PFSK-1 (cell line): ENCODE data around the gene TRIM5.

ENCODE experiments used
- POLR2AphosphoS5 ChIP-seq: IDR thresholded peaks from 2 replicates; pipeline ENCODE4 v1.6.1; 2012; ENCODE audit warnings: low read depth, mild to moderate bottlenecking, control low read depth, low read length, moderate library complexity
- SIN3A ChIP-seq: IDR thresholded peaks from 2 replicates; pipeline ENCODE4 v1.6.1; 2012; ENCODE audit warnings: mild to moderate bottlenecking, low read length, moderate library complexity, borderline replicate concordance; ENCODE audit not compliant: insufficient read depth
- TAF1 ChIP-seq: IDR thresholded peaks from 2 replicates; pipeline ENCODE4 v1.6.1; 2012; ENCODE audit warnings: low read length, control low read depth, borderline replicate concordance; ENCODE audit not compliant: insufficient read depth
- TF ChIP-seq, protein P1 (sequence below), 2 experiments: IDR thresholded peaks; 2 replicates each; pipeline versions ENCODE4 v1.6.1 to v1.8.0; 2011 to 2012; ENCODE audit warnings: low read depth in 2 of 2, low read length in 2 of 2, control low read depth in 1 of 2, inconsistent platforms in 1 of 2, mild to moderate bottlenecking in 1 of 2, moderate library complexity in 1 of 2; ENCODE audit not compliant: insufficient read depth in 1 of 2

DNA sequence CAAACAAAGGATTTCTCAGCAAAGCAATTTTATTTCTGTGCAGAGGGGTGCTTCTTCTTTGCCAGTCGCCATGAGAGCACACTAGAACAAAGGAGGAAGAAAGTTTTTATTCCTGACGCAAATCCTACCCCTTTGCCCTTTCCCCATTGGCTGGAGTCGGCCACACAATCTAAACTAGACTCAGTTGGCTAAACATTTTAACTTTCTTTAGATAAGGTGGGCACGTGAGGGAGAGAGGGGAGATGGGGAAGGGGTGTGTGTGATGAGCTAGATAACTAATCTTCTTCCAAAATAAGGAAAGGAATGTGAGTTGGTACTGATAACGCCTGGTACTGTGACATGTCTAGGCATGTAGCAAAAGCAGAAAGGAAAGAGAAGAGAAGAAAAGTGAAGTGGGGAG, 5.3 kb upstream of the TRIM5 start:
- TF ChIP-seq, protein P1, sequence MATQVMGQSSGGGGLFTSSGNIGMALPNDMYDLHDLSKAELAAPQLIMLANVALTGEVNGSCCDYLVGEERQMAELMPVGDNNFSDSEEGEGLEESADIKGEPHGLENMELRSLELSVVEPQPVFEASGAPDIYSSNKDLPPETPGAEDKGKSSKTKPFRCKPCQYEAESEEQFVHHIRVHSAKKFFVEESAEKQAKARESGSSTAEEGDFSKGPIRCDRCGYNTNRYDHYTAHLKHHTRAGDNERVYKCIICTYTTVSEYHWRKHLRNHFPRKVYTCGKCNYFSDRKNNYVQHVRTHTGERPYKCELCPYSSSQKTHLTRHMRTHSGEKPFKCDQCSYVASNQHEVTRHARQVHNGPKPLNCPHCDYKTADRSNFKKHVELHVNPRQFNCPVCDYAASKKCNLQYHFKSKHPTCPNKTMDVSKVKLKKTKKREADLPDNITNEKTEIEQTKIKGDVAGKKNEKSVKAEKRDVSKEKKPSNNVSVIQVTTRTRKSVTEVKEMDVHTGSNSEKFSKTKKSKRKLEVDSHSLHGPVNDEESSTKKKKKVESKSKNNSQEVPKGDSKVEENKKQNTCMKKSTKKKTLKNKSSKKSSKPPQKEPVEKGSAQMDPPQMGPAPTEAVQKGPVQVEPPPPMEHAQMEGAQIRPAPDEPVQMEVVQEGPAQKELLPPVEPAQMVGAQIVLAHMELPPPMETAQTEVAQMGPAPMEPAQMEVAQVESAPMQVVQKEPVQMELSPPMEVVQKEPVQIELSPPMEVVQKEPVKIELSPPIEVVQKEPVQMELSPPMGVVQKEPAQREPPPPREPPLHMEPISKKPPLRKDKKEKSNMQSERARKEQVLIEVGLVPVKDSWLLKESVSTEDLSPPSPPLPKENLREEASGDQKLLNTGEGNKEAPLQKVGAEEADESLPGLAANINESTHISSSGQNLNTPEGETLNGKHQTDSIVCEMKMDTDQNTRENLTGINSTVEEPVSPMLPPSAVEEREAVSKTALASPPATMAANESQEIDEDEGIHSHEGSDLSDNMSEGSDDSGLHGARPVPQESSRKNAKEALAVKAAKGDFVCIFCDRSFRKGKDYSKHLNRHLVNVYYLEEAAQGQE (IDR thresholded peaks at IDR 0.05; ENCODE audit: insufficient read depth in 1 of 2, low read depth in 2 of 2, low read length in 2 of 2): no peak
- no peak for TF ChIP-seq POLR2AphosphoS5
- TF ChIP-seq TAF1: no peak
- no peak for TF ChIP-seq SIN3A
